DMS 273 treated with DMSO at 0.1 percent for 48 hours (cell line): ENCODE results near the gene MED4.
"Not testable (repeated sequence)": the region's sequence is repeated elsewhere in the genome, so short reads cannot be mapped to it uniquely, and the experiment has no call there.

Experiments
- DNase-seq: peaks from one replicate; lab custom pipeline; 2025; lab: John Stamatoyannopoulos, UW

MED4 gene

GRCh38 chr13:48094404-48094780 lies 512 bp downstream of the MED4 start:
- no peak for DNase-seq

- DNase-seq, result no peak
These were observed 1.3 kb downstream of the MED4 start for GRCh38 chr13:48093588-48093987.

- no peak for DNase-seq
These were observed 8.6 kb downstream of the MED4 start for GRCh38 chr13:48086272-48086671.

GRCh38 chr13:48081739-48082138 lies 13.2 kb downstream of the MED4 start:
- DNase-seq, result no peak

GRCh38 chr13:48078251-48078656 lies 16.6 kb downstream of the MED4 start:
- DNase-seq, result no peak

GRCh38 chr13:48074006-48074405 lies 20.9 kb downstream of the MED4 start:
- no peak for DNase-seq

- no peak for DNase-seq
These were observed 22.1 kb downstream of the MED4 start for GRCh38 chr13:48072787-48073186.

GRCh38 chr13:48072304-48072703 lies 22.6 kb downstream of the MED4 start:
- DNase-seq, result no peak

GRCh38 chr13:48070942-48071341 lies 24.0 kb downstream of the MED4 start:
- DNase-seq, result no peak

- no peak for DNase-seq
These were observed 25.3 kb downstream of the MED4 start for GRCh38 chr13:48069573-48069972.

- no peak for DNase-seq
These were observed 26.0 kb downstream of the MED4 start for GRCh38 chr13:48068952-48069351.

- no peak for DNase-seq
These were observed 26.9 kb downstream of the MED4 start for GRCh38 chr13:48068036-48068435.

GRCh38 chr13:48066310-48066989 lies 28.5 kb downstream of the MED4 start:
- DNase-seq, result peak; percentile 3

GRCh38 chr13:48059951-48060350 lies 35.0 kb downstream of the MED4 start:
- DNase-seq, result not testable (repeated sequence)

GRCh38 chr13:48058536-48058935 lies 36.4 kb downstream of the MED4 start:
- not testable (repeated sequence) for DNase-seq

- DNase-seq, result no peak
These were observed 39.2 kb downstream of the MED4 start for GRCh38 chr13:48055712-48056111.

- DNase-seq, result no peak
These were observed 40.3 kb downstream of the MED4 start for GRCh38 chr13:48054601-48055000.

GRCh38 chr13:48050550-48050949 lies 44.4 kb downstream of the MED4 start:
- no peak for DNase-seq

GRCh38 chr13:48043789-48044503 lies 51.0 kb downstream of the MED4 start:
- DNase-seq, result no peak

- DNase-seq, result no peak
These were observed 52.0 kb downstream of the MED4 start for GRCh38 chr13:48042894-48043293.

GRCh38 chr13:48040896-48041295 lies 54.0 kb downstream of the MED4 start:
- no peak for DNase-seq

GRCh38 chr13:48040049-48040448 lies 54.9 kb downstream of the MED4 start:
- no peak for DNase-seq

GRCh38 chr13:48038761-48039160 lies 56.1 kb downstream of the MED4 start:
- DNase-seq, result no peak
